Liver (tissue), 9 donors: ENCODE measurements around the gene CLPTM1. TPM values are rescaled to one million over a fixed set of nuclear protein-coding genes. Genes with fewer than 3 reads are reported as not detected.
A peak's percentile ranks its signal among the peaks of the same experiment; 100 is the strongest.

ENCODE experiments used
- DNase-seq: peaks from one replicate; pipeline ENCODE4 v3.0.0-alpha.2; 2017; ENCODE audit warnings: low spot score
- H3K27ac ChIP-seq, 2 donors: one replicate each; pipeline ENCODE4 v1.7.0; 2013; ENCODE audit warnings: inconsistent platforms in 2 of 2, low read length in 2 of 2, control low read depth in 1 of 2, low read depth in 1 of 2, mild to moderate bottlenecking in 1 of 2
- H3K27me3 ChIP-seq, 4 donors: one replicate each; pipeline versions ENCODE4 v1.6.1 to v1.7.0; 2013; ENCODE audit warnings: low read length in 3 of 4, inconsistent platforms in 1 of 4, mild to moderate bottlenecking in 1 of 4, moderate library complexity in 1 of 4; ENCODE audit not compliant: control insufficient read depth in 4 of 4, insufficient read depth in 4 of 4
- H3K36me3 ChIP-seq, 4 donors: one replicate each; pipeline versions ENCODE4 v1.6.1 to v1.7.0; 2013; ENCODE audit warnings: low read length in 3 of 4, mild to moderate bottlenecking in 3 of 4, low read depth in 1 of 4, moderate library complexity in 1 of 4; ENCODE audit not compliant: control insufficient read depth in 4 of 4, insufficient read depth in 3 of 4
- H3K4me1 ChIP-seq, 4 donors: one replicate each; pipeline versions ENCODE4 v1.6.1 to v1.7.0; 2013; ENCODE audit warnings: low read length in 3 of 4, mild to moderate bottlenecking in 3 of 4, moderate library complexity in 1 of 4; ENCODE audit not compliant: control insufficient read depth in 4 of 4, insufficient read depth in 4 of 4
- H3K4me3 ChIP-seq, 3 donors: one replicate each; pipeline versions ENCODE4 v1.6.1 to v1.7.0; 2013; ENCODE audit warnings: low read length in 3 of 3, control low read depth in 1 of 3, low read depth in 1 of 3, mild to moderate bottlenecking in 1 of 3
- H3K9ac ChIP-seq, 2 donors: one replicate each; pipeline ENCODE4 v1.7.0; 2013; ENCODE audit warnings: low read length in 2 of 2, mild to moderate bottlenecking in 2 of 2, moderate library complexity in 2 of 2, control low read depth in 1 of 2, low read depth in 1 of 2
- H3K9me3 ChIP-seq, 4 donors: one replicate each; pipeline versions ENCODE4 v1.6.1 to v1.7.0; 2013; ENCODE audit warnings: low read length in 3 of 4; ENCODE audit not compliant: control insufficient read depth in 4 of 4
- ATF3 ChIP-seq: IDR thresholded peaks from 2 replicates; pipeline ENCODE4 v1.6.1; 2016; ENCODE audit warnings: antibody characterized with exemption
- CTCF ChIP-seq: fragments of 150-350 bp; IDR thresholded peaks from 2 replicates; pipeline ENCODE4 v1.5.1; 2017; ENCODE audit warnings: improper control_type of control experiment, low read depth, low read length; ENCODE audit not compliant: missing input control
- EGR1 ChIP-seq, 2 donors: IDR thresholded peaks; 2 replicates each; pipeline ENCODE4 v1.6.1; 2016 to 2018; ENCODE audit warnings: antibody characterized with exemption in 2 of 2, low read depth in 2 of 2
- FOXA1 ChIP-seq: IDR thresholded peaks from 2 replicates; pipeline ENCODE4 v1.6.1; 2016; ENCODE audit warnings: antibody characterized with exemption
- FOXA2 ChIP-seq: IDR thresholded peaks from 2 replicates; pipeline ENCODE4 v1.6.1; 2016; ENCODE audit warnings: antibody characterized with exemption
- GABPA ChIP-seq, 2 donors: IDR thresholded peaks in 1 of 2; conservative IDR thresholded peaks in 1 of 2; 2 replicates each; pipeline ENCODE4 v1.6.1; 2016; ENCODE audit warnings: antibody characterized with exemption in 2 of 2, mild to moderate bottlenecking in 1 of 2, moderate library complexity in 1 of 2
- HNF4A ChIP-seq, 2 donors: conservative IDR thresholded peaks; 2 replicates each; pipeline ENCODE4 v1.6.1; 2016; ENCODE audit warnings: antibody characterized with exemption in 2 of 2, mild to moderate bottlenecking in 2 of 2
- HNF4G ChIP-seq: IDR thresholded peaks from 2 replicates; pipeline ENCODE4 v1.6.1; 2016; ENCODE audit warnings: antibody characterized with exemption
- JUND ChIP-seq, 2 donors: IDR thresholded peaks; 2 replicates each; pipeline ENCODE4 v1.6.1; 2016; ENCODE audit warnings: antibody characterized with exemption in 2 of 2
- MAX ChIP-seq: IDR thresholded peaks from 2 replicates; pipeline ENCODE4 v1.6.1; 2016; ENCODE audit warnings: antibody characterized with exemption
- NR2F2 ChIP-seq: IDR thresholded peaks from 2 replicates; pipeline ENCODE4 v1.6.1; 2016; ENCODE audit warnings: antibody characterized with exemption
- RAD21 ChIP-seq, 2 donors: IDR thresholded peaks; 2 replicates each; pipeline ENCODE4 v1.6.1; 2016; ENCODE audit warnings: antibody characterized with exemption in 2 of 2, mild to moderate bottlenecking in 2 of 2
- REST ChIP-seq: IDR thresholded peaks from 2 replicates; pipeline ENCODE4 v1.6.1; 2016; ENCODE audit warnings: antibody characterized with exemption, mild to moderate bottlenecking
- RXRA ChIP-seq, 2 donors: IDR thresholded peaks; 2 replicates each; pipeline ENCODE4 v1.6.1; 2017 to 2018; ENCODE audit warnings: antibody characterized with exemption in 2 of 2, mild to moderate bottlenecking in 1 of 2
- SP1 ChIP-seq: IDR thresholded peaks from 2 replicates; pipeline ENCODE4 v1.6.1; 2018; ENCODE audit warnings: antibody characterized with exemption, mild to moderate bottlenecking
- TAF1 ChIP-seq: conservative IDR thresholded peaks from 2 replicates; pipeline ENCODE4 v1.6.1; 2016; ENCODE audit warnings: antibody characterized with exemption, mild to moderate bottlenecking
- YY1 ChIP-seq: IDR thresholded peaks from 2 replicates; pipeline ENCODE4 v1.6.1; 2016; ENCODE audit warnings: antibody characterized with exemption, mild to moderate bottlenecking
- ZBTB33 ChIP-seq: IDR thresholded peaks from 2 replicates; pipeline ENCODE4 v1.6.1; 2016; ENCODE audit warnings: antibody characterized with exemption
- WGBS: extraction: QIAGEN DNeasy Blood & Tissue Kit; methylation state at CpG from one replicate; pipeline ENCODE4 v1.1.7; 2013; 5-methylcytosine and 5-hydroxymethylcytosine counted together
- polyA plus RNA-seq, 2 donors: library from polyadenylated mRNA; stranded (reverse) in 1 of 2; unstranded in 1 of 2; fragments of 200-250 nt in 1 of 2; fragments of >200 nt in 1 of 2; fragmentation: Nextera tagmentation in 1 of 2; extraction: Ambion mirVana in 1 of 2; gene quantifications; one replicate each; pipeline versions ENCODE4 v1.2.1 to v1.2.3, GENCODE V29; 2013 to 2015
- total RNA-seq, 2 donors: library from RNA; depleted of rRNA; stranded (reverse); fragments of >200 nt; gene quantifications; one replicate each; pipeline ENCODE4 v1.2.3, GENCODE V29; 2014
- donor health status: healthy.
- donor health status: healthy.
- donor health status: healthy.
- donor health status: healthy.
- donor health status: healthy.

CLPTM1 gene
- total and polyA plus RNA-seq, 4 donors, result 35.8 to 94.5 (median 51.5) TPM

GRCh38 chr19:44943801-44944249 is 11.4 kb upstream of the CLPTM1 start:
- H3K9ac ChIP-seq, result peak overlapping the region; percentile 75 to 94
- peak; percentile 20 for TF ChIP-seq ZBTB33
- peak in 1 of 2 donors; percentile 61 for TF ChIP-seq RAD21 (IDR thresholded peaks at IDR 0.05)
- peak; percentile 60 for TF ChIP-seq REST
- peak in 1 of 2 donors; percentile 63 for TF ChIP-seq GABPA (IDR thresholded peaks at IDR 0.05 in 1 of 2, conservative IDR thresholded peaks at IDR 0.05 in 1 of 2)
- TF ChIP-seq MAX, result peak; percentile 66
- TF ChIP-seq HNF4A (conservative IDR thresholded peaks at IDR 0.05), result peak; percentile 80 to 86
- TF ChIP-seq FOXA2, result no peak
- TF ChIP-seq CTCF, result peak; percentile 1
- peak; percentile 88 for TF ChIP-seq YY1
- TF ChIP-seq SP1, result peak; percentile 85
- TF ChIP-seq NR2F2, result no peak
- no peak for TF ChIP-seq FOXA1
- TF ChIP-seq HNF4G, result peak; percentile 43
- no peak for TF ChIP-seq ATF3
- TF ChIP-seq JUND (IDR thresholded peaks at IDR 0.05), result peak in 1 of 2 donors; percentile 19
- TF ChIP-seq RXRA (IDR thresholded peaks at IDR 0.05), result peak; percentile 81 to 84
- TF ChIP-seq EGR1 (IDR thresholded peaks at IDR 0.05; ENCODE audit: low read depth in 2 of 2), result peak; percentile 97 to 98
- TF ChIP-seq TAF1, result peak; percentile 74
- peaks cover 0 to 46% (median 21%) of the 10 kb centered on the region in 4 donors for H3K4me1 ChIP-seq
- no peak for DNase-seq
- H3K4me3 ChIP-seq, result peak overlapping the region; percentile 39 to 66 (median 50)
- H3K36me3 ChIP-seq, result no peaks in the 10 kb centered on the region
- no peaks in the 10 kb centered on the region for H3K9me3 ChIP-seq
- peak overlapping the region; percentile 82 to 93 for H3K27ac ChIP-seq
- WGBS, result 22% methylated on average over 10 of the region's 10 CpGs
- no peaks in the 10 kb centered on the region for H3K27me3 ChIP-seq
